Gastroesophageal sphincter (tissue), 4 donors: ENCODE measurements around the gene PBX1. TPM values are rescaled to one million over a fixed set of nuclear protein-coding genes. Genes with fewer than 3 reads are reported as not detected.

ENCODE experiments used
- ATAC-seq: fragments of 150-250 bp; one replicate; pipeline ENCODE4 v1.9.1; 2016; ENCODE audit warnings: mild to moderate bottlenecking, moderate library complexity
- H3K27ac ChIP-seq, 4 donors: fragments of 200-600 bp; sonication (generic) in 3 of 4; 1 replicate in 3 of 4; 2 replicates in 1 of 4; pipeline ENCODE4 v1.5.1; 2016 to 2019
- H3K27me3 ChIP-seq: fragments of 200-600 bp; sonication (generic); one replicate; pipeline ENCODE4 v1.5.1; 2019
- H3K36me3 ChIP-seq, 2 donors: fragments of 200-600 bp; sonication (generic); one replicate each; pipeline ENCODE4 v1.5.1; 2019; ENCODE audit warnings: control low read depth in 1 of 2
- H3K4me1 ChIP-seq, 3 donors: fragments of 200-600 bp; sonication (generic); 1 replicate in 2 of 3; 2 replicates in 1 of 3; pipeline ENCODE4 v1.5.1; 2016 to 2019; ENCODE audit warnings: control low read depth in 2 of 3
- H3K4me3 ChIP-seq, 2 donors: fragments of 200-600 bp; sonication (generic); one replicate each; pipeline ENCODE4 v1.5.1; 2019; ENCODE audit warnings: mild to moderate bottlenecking in 1 of 2, moderate library complexity in 1 of 2
- H3K9me3 ChIP-seq, 3 donors: fragments of 200-600 bp; sonication (generic); one replicate each; pipeline ENCODE4 v1.5.1; 2017 to 2019; ENCODE audit warnings: control low read depth in 2 of 3
- EP300 ChIP-seq: sonication (generic); formaldehyde crosslinking; IDR thresholded peaks from one replicate; pipeline ENCODE4 v1.6.1; 2017; ENCODE audit warnings: antibody characterized with exemption, mild to moderate bottlenecking
- POLR2A ChIP-seq, 2 donors: fragments of 450-650 bp; IDR thresholded peaks; one replicate each; pipeline ENCODE4 v1.6.1; 2017; ENCODE audit warnings: antibody characterized with exemption in 2 of 2, mild to moderate bottlenecking in 2 of 2, moderate library complexity in 1 of 2
- POLR2AphosphoS5 ChIP-seq: sonication (generic); formaldehyde crosslinking; IDR thresholded peaks from one replicate; pipeline ENCODE4 v1.6.1; 2017; ENCODE audit warnings: antibody characterized with exemption
- WGBS, 2 donors: methylation state at CpG; one replicate each; pipeline ENCODE4 v1.1.5; 2018; ENCODE audit warnings: low coverage in 1 of 2; 5-methylcytosine and 5-hydroxymethylcytosine counted together
- total RNA-seq, 4 donors: library from RNA; depleted of rRNA; stranded (reverse); fragments of >200 nt; gene quantifications; one replicate each; pipeline ENCODE4 v1.1.0, GENCODE V29; 2016
- TF ChIP-seq, protein P1 (sequence below), 4 experiments: fragments of 200-600 bp in 2 of 4; fragments of 450-650 bp in 2 of 4; sonication (generic) in 1 of 4; IDR thresholded peaks; one replicate each; pipeline ENCODE4 v1.5.1; 2017 to 2019; ENCODE audit warnings: antibody characterized with exemption in 4 of 4, mild to moderate bottlenecking in 2 of 4, moderate library complexity in 2 of 4

The PBX1 gene
- total RNA-seq, 4 donors from 2014 or later, result 75.8 to 177 (median 140) TPM

DNA sequence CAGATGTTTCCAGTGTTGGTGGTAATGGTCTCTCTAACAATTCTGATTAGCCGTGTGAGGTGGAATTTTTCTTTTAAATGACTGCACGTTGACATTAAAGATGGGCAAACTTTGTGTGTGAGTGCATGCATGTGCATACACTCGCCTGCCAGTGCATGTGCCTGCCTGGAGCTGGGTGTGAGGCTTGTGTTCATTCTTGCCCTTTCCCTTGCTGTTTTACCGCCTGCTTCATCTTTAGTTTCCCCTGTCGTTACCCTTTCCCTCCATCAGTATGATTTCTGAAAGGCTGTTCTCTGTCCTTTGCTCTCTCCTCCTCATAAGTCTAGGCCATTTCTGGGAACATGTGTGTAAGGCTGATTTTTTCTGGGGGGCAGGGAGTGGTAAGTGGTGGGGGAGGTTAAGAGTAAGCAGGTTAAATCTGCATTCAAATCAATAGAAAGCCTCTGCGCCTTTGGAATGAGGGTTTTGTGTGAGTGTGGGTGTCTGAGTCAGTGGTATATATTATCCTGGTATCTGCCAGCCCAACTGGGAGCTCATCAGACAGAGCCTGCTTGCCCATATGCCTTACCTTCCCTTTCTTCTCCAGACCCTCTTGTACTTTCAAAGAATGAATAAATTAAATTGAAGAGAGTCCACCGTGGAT, 112.5 kb downstream of the PBX1 start:
- H3K27ac ChIP-seq, result peak overlapping the region; percentile 0 to 68 (median 35)

DNA sequence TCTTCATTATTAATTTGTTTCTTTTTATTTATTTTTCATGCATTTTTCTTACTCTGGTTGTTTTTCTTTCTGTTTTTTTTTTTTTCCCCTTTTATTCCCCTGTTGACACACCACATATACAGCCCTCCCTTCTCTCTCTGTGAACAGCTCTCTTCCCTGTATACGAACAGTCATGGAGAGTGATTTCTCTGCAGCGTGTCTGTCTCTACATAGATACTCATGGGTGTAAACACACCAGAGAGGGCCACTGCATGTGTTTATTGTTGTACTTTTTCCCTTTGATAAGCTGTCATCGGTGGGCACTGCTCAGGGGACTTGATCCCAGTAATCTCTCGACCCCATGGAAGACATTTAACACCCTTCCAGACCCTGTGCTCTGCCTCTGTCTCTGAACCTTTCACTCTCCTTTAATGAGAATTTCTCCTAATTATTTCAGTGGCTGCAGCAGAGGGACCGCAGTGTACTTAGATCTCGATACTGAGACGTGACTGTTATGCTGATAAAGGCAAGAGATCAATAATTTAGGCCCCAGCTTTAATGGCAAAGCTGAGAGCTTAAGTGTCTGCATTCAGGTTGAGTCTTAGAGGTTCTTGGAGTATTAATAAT, 113.1 kb downstream of the PBX1 start:
- peak overlapping the region in 3 of 4 donors; percentile 25 to 68 (median 64) for H3K27ac ChIP-seq
- 28 to 39% methylated on average over 3 to 7 of the region's 7 CpGs for WGBS, 2 donors
- ATAC-seq, result no peak
- no peaks in the 10 kb centered on the region for H3K9me3 ChIP-seq
- no peaks in the 10 kb centered on the region for H3K36me3 ChIP-seq
- peaks cover 12 to 94% (median 15%) of the 10 kb centered on the region in 3 donors for H3K4me1 ChIP-seq
- no peaks in the 10 kb centered on the region for H3K27me3 ChIP-seq
- H3K4me3 ChIP-seq, result no peak overlapping the region
- no peak for TF ChIP-seq EP300
- no peak for TF ChIP-seq POLR2A (IDR thresholded peaks at IDR 0.05)
- TF ChIP-seq, protein P1, sequence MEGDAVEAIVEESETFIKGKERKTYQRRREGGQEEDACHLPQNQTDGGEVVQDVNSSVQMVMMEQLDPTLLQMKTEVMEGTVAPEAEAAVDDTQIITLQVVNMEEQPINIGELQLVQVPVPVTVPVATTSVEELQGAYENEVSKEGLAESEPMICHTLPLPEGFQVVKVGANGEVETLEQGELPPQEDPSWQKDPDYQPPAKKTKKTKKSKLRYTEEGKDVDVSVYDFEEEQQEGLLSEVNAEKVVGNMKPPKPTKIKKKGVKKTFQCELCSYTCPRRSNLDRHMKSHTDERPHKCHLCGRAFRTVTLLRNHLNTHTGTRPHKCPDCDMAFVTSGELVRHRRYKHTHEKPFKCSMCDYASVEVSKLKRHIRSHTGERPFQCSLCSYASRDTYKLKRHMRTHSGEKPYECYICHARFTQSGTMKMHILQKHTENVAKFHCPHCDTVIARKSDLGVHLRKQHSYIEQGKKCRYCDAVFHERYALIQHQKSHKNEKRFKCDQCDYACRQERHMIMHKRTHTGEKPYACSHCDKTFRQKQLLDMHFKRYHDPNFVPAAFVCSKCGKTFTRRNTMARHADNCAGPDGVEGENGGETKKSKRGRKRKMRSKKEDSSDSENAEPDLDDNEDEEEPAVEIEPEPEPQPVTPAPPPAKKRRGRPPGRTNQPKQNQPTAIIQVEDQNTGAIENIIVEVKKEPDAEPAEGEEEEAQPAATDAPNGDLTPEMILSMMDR (IDR thresholded peaks at IDR 0.05), result no peak
- no peak for TF ChIP-seq POLR2AphosphoS5

More for the DNA sequence above, 112.5 kb downstream of the PBX1 start:
- TF ChIP-seq EP300 (no peak), POLR2AphosphoS5 (no peak), POLR2A (IDR thresholded peaks at IDR 0.05) (no peak)
- no peaks in the 10 kb centered on the region for H3K36me3 ChIP-seq
- H3K9me3 ChIP-seq, result no peaks in the 10 kb centered on the region
- H3K27me3 ChIP-seq, result no peaks in the 10 kb centered on the region
- ATAC-seq, result no peak
- WGBS, 2 donors, result 40 to 51% methylated on average over 7 of the region's 7 CpGs
- no peak overlapping the region for H3K4me3 ChIP-seq
- H3K4me1 ChIP-seq, result peaks cover 12 to 97% (median 15%) of the 10 kb centered on the region in 3 donors

DNA sequence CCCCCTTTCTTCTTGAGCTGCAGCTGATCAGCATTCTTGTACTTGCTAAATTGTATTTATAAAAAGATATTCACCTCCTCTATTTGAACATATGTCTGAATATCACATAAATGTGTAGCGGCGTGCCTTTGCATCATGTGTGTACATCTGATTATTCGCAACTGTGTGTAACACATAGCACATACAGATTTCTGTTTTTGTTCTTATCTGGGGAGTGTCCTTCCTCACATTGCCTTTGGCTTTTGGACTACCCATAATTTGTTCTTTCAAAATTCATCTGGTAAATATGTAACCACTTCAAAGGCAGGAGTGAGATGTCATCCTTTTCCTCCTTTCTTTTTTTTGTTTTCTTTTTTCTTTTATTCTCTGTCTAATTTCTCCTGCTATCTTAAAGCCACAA, 113.6 kb downstream of the PBX1 start:
- no peaks in the 10 kb centered on the region for H3K27me3 ChIP-seq
- H3K27ac ChIP-seq, result peak overlapping the region; percentile 25 to 68 (median 50)
- H3K4me3 ChIP-seq, result no peak overlapping the region
- TF ChIP-seq POLR2AphosphoS5 (no peak), EP300 (no peak), POLR2A (IDR thresholded peaks at IDR 0.05) (no peak)
- TF ChIP-seq, protein P1 (IDR thresholded peaks at IDR 0.05), result no peak
- no peaks in the 10 kb centered on the region for H3K36me3 ChIP-seq
- ATAC-seq, result no peak
- H3K4me1 ChIP-seq, result peaks cover 12 to 89% (median 15%) of the 10 kb centered on the region in 3 donors
- WGBS, 2 donors, result 83 to 84% methylated on average over 3 of the region's 3 CpGs
- no peaks in the 10 kb centered on the region for H3K9me3 ChIP-seq

DNA sequence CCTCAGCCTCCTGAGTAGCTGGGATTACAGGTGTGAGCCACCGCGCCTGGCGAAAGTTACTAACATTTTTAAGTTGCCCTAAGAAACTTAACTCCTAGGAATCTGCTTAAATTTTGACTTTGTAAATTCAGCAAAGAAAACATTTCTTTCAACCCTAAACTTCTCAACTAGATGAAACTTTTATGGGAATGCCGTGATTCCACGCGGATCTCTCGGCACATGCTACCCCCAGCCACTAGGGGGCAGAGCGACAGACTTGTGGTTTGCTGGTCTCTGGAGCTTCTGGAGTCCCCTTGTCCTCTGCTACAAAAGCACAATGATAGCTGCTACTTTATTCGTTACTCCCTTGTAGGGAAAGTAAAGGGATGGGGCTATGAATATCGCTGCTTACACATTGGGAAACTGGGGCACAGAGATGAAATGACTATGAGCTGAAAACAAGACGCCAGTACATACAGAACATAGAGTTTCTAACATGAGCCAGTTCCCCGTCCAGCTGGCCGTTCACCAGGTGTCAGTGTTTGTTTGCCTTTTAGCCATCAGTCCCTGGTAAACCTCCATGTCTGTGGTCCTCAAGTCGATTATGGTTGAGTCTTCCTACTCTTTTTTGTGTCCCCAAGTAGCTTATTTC, 114.7 kb downstream of the PBX1 start:
- H3K4me1 ChIP-seq, result peaks cover 12 to 78% (median 15%) of the 10 kb centered on the region in 3 donors
- no peak overlapping the region for H3K4me3 ChIP-seq
- H3K27me3 ChIP-seq, result no peaks in the 10 kb centered on the region
- WGBS, 2 donors, result 82 to 88% methylated on average over 10 to 11 of the region's 14 CpGs
- peaks cover 0 to 8% of the 10 kb centered on the region in 2 donors for H3K36me3 ChIP-seq
- H3K27ac ChIP-seq, result peak overlapping the region; percentile 2 to 68 (median 52)
- no peaks in the 10 kb centered on the region for H3K9me3 ChIP-seq
- TF ChIP-seq POLR2AphosphoS5 (peak; percentile 58), EP300 (no peak), POLR2A (IDR thresholded peaks at IDR 0.05) (no peak)
- TF ChIP-seq, protein P1 (IDR thresholded peaks at IDR 0.05), result peak; percentile 13 to 38 (median 26)
- ATAC-seq, result no peak

DNA sequence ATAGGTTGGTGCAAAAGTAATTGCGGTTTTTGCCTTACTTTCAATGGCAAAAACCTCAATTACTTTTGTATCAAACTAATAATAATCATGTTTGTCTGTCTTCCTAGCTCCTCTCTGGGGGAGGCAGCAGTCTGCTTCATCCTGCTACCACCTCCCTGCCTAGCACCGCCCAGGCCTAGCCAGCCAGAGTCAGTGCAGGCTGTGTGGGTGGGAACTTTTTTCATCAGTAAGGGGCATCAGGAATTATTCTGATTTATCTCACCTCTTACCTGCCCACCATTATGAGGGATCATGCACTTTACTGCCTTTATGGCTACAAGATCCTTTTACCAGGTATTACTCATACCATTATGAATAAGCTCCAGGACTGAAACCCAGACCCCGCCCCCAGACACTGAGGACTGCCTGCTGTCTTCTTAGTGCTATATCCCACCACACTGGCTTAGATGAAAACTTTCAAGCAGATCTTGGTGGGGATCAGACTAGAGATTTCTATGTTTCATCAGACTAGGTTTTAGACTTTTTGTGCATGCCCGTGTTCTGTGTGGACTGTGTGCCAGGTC, 116.4 kb downstream of the PBX1 start:
- peaks cover 0 to 19% of the 10 kb centered on the region in 2 donors for H3K36me3 ChIP-seq
- peak overlapping the region; percentile 2 to 68 (median 52) for H3K27ac ChIP-seq
- no peak for ATAC-seq
- H3K27me3 ChIP-seq, result no peaks in the 10 kb centered on the region
- H3K4me1 ChIP-seq, result peaks cover 8 to 64% (median 12%) of the 10 kb centered on the region in 3 donors
- TF ChIP-seq POLR2A (IDR thresholded peaks at IDR 0.05) (no peak), POLR2AphosphoS5 (no peak), EP300 (no peak)
- TF ChIP-seq, protein P1 (IDR thresholded peaks at IDR 0.05), result no peak
- no peak overlapping the region for H3K4me3 ChIP-seq
- H3K9me3 ChIP-seq, result no peaks in the 10 kb centered on the region
- WGBS, 2 donors, result 85 to 97% methylated on average over 3 to 4 of the region's 4 CpGs
